DOHH2 (cell line): ENCODE results near the gene TPM1.

ENCODE experiments used
- CTCF ChIP-seq: fragments of 200-600 bp; sonication (generic); IDR thresholded peaks from one replicate; pipeline ENCODE4 v1.5.1; 2014; ENCODE audit warnings: antibody characterized with exemption, mild to moderate bottlenecking, low read depth, low read length; ENCODE audit not compliant: poor library complexity, severe bottlenecking
- EZH2phosphoT487 ChIP-seq: fragments of 200-600 bp; sonication (generic); IDR thresholded peaks from 2 replicates; pipeline ENCODE4 v1.6.1; 2017; ENCODE audit warnings: borderline replicate concordance, mild to moderate bottlenecking, antibody characterized with exemption, low read length, moderate library complexity, mixed read lengths

- no peak for TF ChIP-seq CTCF
- no peak for TF ChIP-seq EZH2phosphoT487
Observed at GRCh38 chr15:63022181-63022580, 20.4 kb upstream of the TPM1 start.
